ENCODE measurements around the gene FNTB. TPM values are rescaled to one million over a fixed set of nuclear protein-coding genes. Genes with fewer than 3 reads are reported as not detected.

The FNTB gene
- total and polyA plus RNA-seq, 2 experiments from 2014 or later, result 18.1 to 24.3 TPM

- DNase-seq (ENCODE audit: low spot score), result no peak
- no peaks in the 10 kb centered on the region for H3K4me1 ChIP-seq (ENCODE audit: insufficient read depth)
- H3K4me2 ChIP-seq, result no peak overlapping the region
- TF ChIP-seq EZH2 (IDR thresholded peaks at IDR 0.05; ENCODE audit: borderline replicate concordance), result no peak
- no peak for TF ChIP-seq EZH2phosphoT487 (IDR thresholded peaks at IDR 0.05; ENCODE audit: low read depth, severe bottlenecking, unreplicated experiment)
- no peak for TF ChIP-seq CTCF (IDR thresholded peaks at IDR 0.05; ENCODE audit: poor library complexity)
- 96% methylated on average over 4 of the region's 4 CpGs for WGBS (ENCODE audit: low lambda C conversion rate, missing lambda C conversion rate)
- H4K20me1 ChIP-seq (ENCODE audit: insufficient read depth, poor library complexity, severe bottlenecking), result no peaks in the 10 kb centered on the region
- H3K9me2 ChIP-seq (replicated peaks; ENCODE audit: insufficient read depth), result no peaks in the 10 kb centered on the region
- no peaks in the 10 kb centered on the region for H3K79me2 ChIP-seq
- no peak overlapping the region for H2AFZ ChIP-seq
- no peak overlapping the region for H3K4me3 ChIP-seq
- H3K27me3 ChIP-seq, result no peaks in the 10 kb centered on the region
- H3K36me3 ChIP-seq (replicated peaks; ENCODE audit: insufficient read depth, low read depth), result no peaks in the 10 kb centered on the region
- no peaks in the 10 kb centered on the region for H3K9me3 ChIP-seq (ENCODE audit: low read depth)
- H3K27ac ChIP-seq, result no peak overlapping the region
Observed at GRCh38 chr14:65045709-65046108, 59.0 kb downstream of the FNTB start.

GRCh38 chr14:65052832-65053231 is 66.1 kb downstream of the FNTB start:
- Histone ChIP-seq H3K4me1 (ENCODE audit: insufficient read depth) (no peaks in the 10 kb centered on the region), H3K27ac (no peak overlapping the region), H3K4me3 (no peak overlapping the region), H3K79me2 (no peaks in the 10 kb centered on the region), H2AFZ (no peak overlapping the region), H4K20me1 (ENCODE audit: insufficient read depth, poor library complexity, severe bottlenecking) (no peaks in the 10 kb centered on the region), H3K27me3 (no peaks in the 10 kb centered on the region), H3K9me2 (replicated peaks; ENCODE audit: insufficient read depth) (no peaks in the 10 kb centered on the region), H3K36me3 (replicated peaks; ENCODE audit: insufficient read depth, low read depth) (no peaks in the 10 kb centered on the region), H3K4me2 (no peak overlapping the region), H3K9me3 (ENCODE audit: low read depth) (no peaks in the 10 kb centered on the region)
- WGBS (ENCODE audit: low lambda C conversion rate, missing lambda C conversion rate), result 86% methylated on average over 4 of the region's 4 CpGs
- no peak for TF ChIP-seq CTCF (IDR thresholded peaks at IDR 0.05; ENCODE audit: poor library complexity)
- no peak for TF ChIP-seq EZH2 (IDR thresholded peaks at IDR 0.05; ENCODE audit: borderline replicate concordance)
- no peak for TF ChIP-seq EZH2phosphoT487 (IDR thresholded peaks at IDR 0.05; ENCODE audit: low read depth, severe bottlenecking, unreplicated experiment)
- DNase-seq (ENCODE audit: low spot score), result no peak

GRCh38 chr14:65053466-65053865 is 66.8 kb downstream of the FNTB start:
- Histone ChIP-seq H3K36me3 (replicated peaks; ENCODE audit: insufficient read depth, low read depth) (no peaks in the 10 kb centered on the region), H3K79me2 (no peaks in the 10 kb centered on the region), H3K9me3 (ENCODE audit: low read depth) (no peaks in the 10 kb centered on the region), H4K20me1 (ENCODE audit: insufficient read depth, poor library complexity, severe bottlenecking) (no peaks in the 10 kb centered on the region), H3K4me3 (no peak overlapping the region), H3K4me1 (ENCODE audit: insufficient read depth) (no peaks in the 10 kb centered on the region), H3K27me3 (no peaks in the 10 kb centered on the region), H3K27ac (no peak overlapping the region), H2AFZ (no peak overlapping the region), H3K9me2 (replicated peaks; ENCODE audit: insufficient read depth) (no peaks in the 10 kb centered on the region), H3K4me2 (no peak overlapping the region)
- DNase-seq (ENCODE audit: low spot score), result no peak
- TF ChIP-seq EZH2phosphoT487 (IDR thresholded peaks at IDR 0.05; ENCODE audit: low read depth, severe bottlenecking, unreplicated experiment), result no peak
- TF ChIP-seq CTCF (IDR thresholded peaks at IDR 0.05; ENCODE audit: poor library complexity), result no peak
- no peak for TF ChIP-seq EZH2 (IDR thresholded peaks at IDR 0.05; ENCODE audit: borderline replicate concordance)
- WGBS (ENCODE audit: low lambda C conversion rate, missing lambda C conversion rate), result 99% methylated on average over 3 of the region's 3 CpGs

All from hepatocyte (in vitro differentiated cells).